Adrenal gland (tissue), 12 donors: ENCODE data around the gene ABCA13. TPM values are rescaled to one million over a fixed set of nuclear protein-coding genes. Genes with fewer than 3 reads are reported as not detected.
A peak's percentile ranks its signal among the peaks of the same experiment; 100 is the strongest.

Experiments
- DNase-seq, 7 donors: peaks; one replicate each; pipeline ENCODE4 v3.0.0-alpha.2; 2019 to 2020
- H3K27ac ChIP-seq, 5 donors: fragments of 200-600 bp; sonication (generic) in 4 of 5; 1 replicate in 3 of 5; 2 replicates in 2 of 5; pipeline versions ENCODE4 v1.5.1 to v1.8.0; 2016 to 2020; ENCODE audit warnings: mild to moderate bottlenecking in 1 of 5
- H3K27me3 ChIP-seq: fragments of 200-600 bp; 2 replicates; pipeline ENCODE4 v1.8.0; 2021
- H3K36me3 ChIP-seq, 2 donors: fragments of 200-600 bp; replicated peaks in 1 of 2; 1 replicate in 1 of 2; 2 replicates in 1 of 2; pipeline versions ENCODE4 v1.5.1 to v1.8.0; 2018 to 2022
- H3K4me1 ChIP-seq, 2 donors: fragments of 200-600 bp; replicated peaks in 1 of 2; 1 replicate in 1 of 2; 2 replicates in 1 of 2; pipeline versions ENCODE4 v1.5.1 to v1.8.0; 2018 to 2021
- H3K4me3 ChIP-seq, 4 donors: fragments of 200-600 bp; sonication (generic) in 3 of 4; one replicate each; pipeline ENCODE4 v1.5.1; 2016 to 2018
- H3K9me3 ChIP-seq, 3 donors: fragments of 200-600 bp; sonication (generic) in 1 of 3; replicated peaks in 1 of 3; 1 replicate in 2 of 3; 2 replicates in 1 of 3; pipeline versions ENCODE4 v1.5.1 to v1.8.0; 2016 to 2021
- POLR2A ChIP-seq, 2 donors: fragments of 450-650 bp; IDR thresholded peaks; one replicate each; pipeline ENCODE4 v1.6.1; 2017; ENCODE audit warnings: antibody characterized with exemption in 2 of 2, mild to moderate bottlenecking in 2 of 2, moderate library complexity in 1 of 2
- WGBS, 4 donors: extraction: QIAGEN DNeasy Blood & Tissue Kit in 2 of 4; methylation state at CpG; one replicate each; pipeline versions ENCODE4 v1.1.5 to v1.1.7; 2013 to 2017; 5-methylcytosine and 5-hydroxymethylcytosine counted together
- intact Hi-C, 2 donors: fragments of 100-400 bp; cut with DNase I; formaldehyde crosslinking; loops; one replicate each; pipeline versions ENCODE4 v1.14.1 to v1.15.0; 2022 to 2023
- polyA plus RNA-seq, 3 donors: library from polyadenylated mRNA; stranded (reverse); fragments of 200-250 nt in 2 of 3; fragments of 350-450 nt in 1 of 3; fragmentation: Illumina TruSeq in 1 of 3; extraction: RNeasy Lipid Tissue Mini Kit (QIAGEN cat#74804) in 1 of 3; gene quantifications; one replicate each; pipeline ENCODE4 v1.2.3, GENCODE V29; 2013 to 2014
- total RNA-seq, 9 donors: library from RNA; depleted of rRNA in 4 of 9; stranded (reverse); fragments of >200 nt in 4 of 9; fragments of 120-200 nt in 1 of 9; fragmentation: NEBNext Ultra II Directional in 1 of 9; extraction: Animal tissue kit (Norgen Biotek cat#: 25700) in 1 of 9; gene quantifications; one replicate each; pipeline versions ENCODE4 v1.1.0 to v1.2.4, GENCODE V29; 2013 to 2023
- TF ChIP-seq, protein P1 (sequence below), 6 experiments: fragments of 450-650 bp in 4 of 6; fragments of 200-600 bp in 2 of 6; sonication (generic) in 1 of 6; IDR thresholded peaks; 1 replicate in 5 of 6; 2 replicates in 1 of 6; pipeline versions ENCODE4 v1.5.1 to v1.8.0; 2016 to 2021; ENCODE audit warnings: antibody characterized with exemption in 6 of 6, mild to moderate bottlenecking in 2 of 6, moderate library complexity in 1 of 6
- donor health status: healthy with polysubstance abuse.
- donor health status: Bipolar disorder and iron deficiency.
- donor health status: DM: yes; HTN: yes; CAD: no.
- donor health status: DM: no; HTN: no; CAD: no.
- donor health status: DM: no; HTN: no; CAD: no.
- donor health status: DM: yes; HTN: yes; CAD: no.

Gene ABCA13
- total and polyA plus RNA-seq, 12 donors = 0.03 to 0.94 (median 0.09) TPM; not detected in 4

GRCh38 chr7:48245751-48246472 is 74.7 kb downstream of the ABCA13 start:
- H3K9me3 ChIP-seq = no peaks in the 10 kb centered on the region
- H3K27ac ChIP-seq = no peak overlapping the region
- TF ChIP-seq, protein P1, sequence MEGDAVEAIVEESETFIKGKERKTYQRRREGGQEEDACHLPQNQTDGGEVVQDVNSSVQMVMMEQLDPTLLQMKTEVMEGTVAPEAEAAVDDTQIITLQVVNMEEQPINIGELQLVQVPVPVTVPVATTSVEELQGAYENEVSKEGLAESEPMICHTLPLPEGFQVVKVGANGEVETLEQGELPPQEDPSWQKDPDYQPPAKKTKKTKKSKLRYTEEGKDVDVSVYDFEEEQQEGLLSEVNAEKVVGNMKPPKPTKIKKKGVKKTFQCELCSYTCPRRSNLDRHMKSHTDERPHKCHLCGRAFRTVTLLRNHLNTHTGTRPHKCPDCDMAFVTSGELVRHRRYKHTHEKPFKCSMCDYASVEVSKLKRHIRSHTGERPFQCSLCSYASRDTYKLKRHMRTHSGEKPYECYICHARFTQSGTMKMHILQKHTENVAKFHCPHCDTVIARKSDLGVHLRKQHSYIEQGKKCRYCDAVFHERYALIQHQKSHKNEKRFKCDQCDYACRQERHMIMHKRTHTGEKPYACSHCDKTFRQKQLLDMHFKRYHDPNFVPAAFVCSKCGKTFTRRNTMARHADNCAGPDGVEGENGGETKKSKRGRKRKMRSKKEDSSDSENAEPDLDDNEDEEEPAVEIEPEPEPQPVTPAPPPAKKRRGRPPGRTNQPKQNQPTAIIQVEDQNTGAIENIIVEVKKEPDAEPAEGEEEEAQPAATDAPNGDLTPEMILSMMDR (IDR thresholded peaks at IDR 0.05) = no peak
- no peak for TF ChIP-seq POLR2A (IDR thresholded peaks at IDR 0.05)
- WGBS, 4 donors = 49 to 69% (median 57%) methylated on average over 9 of the region's 9 CpGs
- intact Hi-C loops = no loop called here
- H3K36me3 ChIP-seq = no peaks in the 10 kb centered on the region
- DNase-seq = peak in 2 of 7 donors; percentile 9 to 23
- peaks cover 0 to 7% of the 10 kb centered on the region in 2 donors for H3K4me1 ChIP-seq
- H3K4me3 ChIP-seq = no peak overlapping the region
- no peaks in the 10 kb centered on the region for H3K27me3 ChIP-seq

DNA sequence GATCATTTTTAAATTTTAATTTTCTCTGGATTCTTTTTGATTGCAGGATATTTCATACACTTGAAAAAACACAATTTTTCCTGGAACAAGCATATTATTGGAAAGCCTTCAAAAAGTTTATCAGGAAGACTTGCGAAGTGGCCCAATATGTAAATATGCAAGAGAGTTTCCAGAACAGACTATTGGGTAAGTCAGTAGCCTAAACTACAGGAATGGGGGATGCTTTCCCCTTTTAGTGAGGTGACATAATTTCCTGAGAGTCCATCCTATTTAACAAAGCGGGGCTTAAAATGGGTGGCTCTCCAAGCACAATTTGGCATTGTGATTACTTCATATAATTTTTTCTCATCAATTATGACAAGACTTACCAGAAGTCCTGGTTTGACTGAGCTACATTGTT is 77.9 kb downstream of the ABCA13 start:
- H3K27me3 ChIP-seq = no peaks in the 10 kb centered on the region
- intact Hi-C loops = no loop called here
- no peak overlapping the region for H3K4me3 ChIP-seq
- 59 to 65% (median 63%) methylated on average over 2 of the region's 2 CpGs for whole genome bisulfite sequencing, 4 donors
- peaks cover 0 to 7% of the 10 kb centered on the region in 2 donors for H3K4me1 ChIP-seq
- no peaks in the 10 kb centered on the region for H3K36me3 ChIP-seq
- H3K9me3 ChIP-seq = no peaks in the 10 kb centered on the region
- no peak for DNase-seq
- peak overlapping the region in 1 of 5 donors; percentile 41 for H3K27ac ChIP-seq
- TF ChIP-seq, protein P1 (IDR thresholded peaks at IDR 0.05) = no peak
- no peak for TF ChIP-seq POLR2A (IDR thresholded peaks at IDR 0.05)

- 43 to 53% (median 48%) methylated on average over 2 of the region's 2 CpGs for WGBS, 4 donors
- intact Hi-C loops = no loop called here
- H3K36me3 ChIP-seq = no peaks in the 10 kb centered on the region
- H3K9me3 ChIP-seq = no peaks in the 10 kb centered on the region
- TF ChIP-seq, protein P1 (IDR thresholded peaks at IDR 0.05) = no peak
- no peak for TF ChIP-seq POLR2A (IDR thresholded peaks at IDR 0.05)
- H3K4me1 ChIP-seq = no peaks in the 10 kb centered on the region
- H3K27me3 ChIP-seq = no peaks in the 10 kb centered on the region
- no peak overlapping the region for H3K4me3 ChIP-seq
- H3K27ac ChIP-seq = peak overlapping the region in 1 of 5 donors; percentile 41
- peak in 6 of 7 donors; percentile 20 to 60 (median 31) for DNase-seq
Measured at GRCh38 chr7:48250441-48250951, 79.2 kb downstream of the ABCA13 start.

- Histone ChIP-seq H3K9me3 (no peaks in the 10 kb centered on the region), H3K27ac (no peak overlapping the region), H3K27me3 (no peaks in the 10 kb centered on the region), H3K36me3 (no peaks in the 10 kb centered on the region), H3K4me1 (no peaks in the 10 kb centered on the region), H3K4me3 (no peak overlapping the region)
- WGBS, 4 donors = 76 to 91% (median 79%) methylated on average over 4 of the region's 4 CpGs
- intact Hi-C loops = no loop called here
- DNase-seq = no peak
- no peak for TF ChIP-seq POLR2A (IDR thresholded peaks at IDR 0.05)
- TF ChIP-seq, protein P1 (IDR thresholded peaks at IDR 0.05) = no peak
Measured at GRCh38 chr7:48251766-48252165, 80.5 kb downstream of the ABCA13 start.
